Measurements from ENCODE around the gene IGF2BP1. TPM values are rescaled to one million over a fixed set of nuclear protein-coding genes. Genes with fewer than 3 reads are reported as not detected.

IGF2BP1 gene
- total RNA-seq, 2 experiments from 2014 or later = not detected

- Histone ChIP-seq H3K4me1 (ENCODE audit: insufficient read depth, low read length) (no peaks in the 10 kb centered on the region), H3K27ac (ENCODE audit: low read depth in 1 of 2, low read length in 2 of 2) (no peak overlapping the region), H3K36me3 (ENCODE audit: insufficient read depth, low read length) (no peaks in the 10 kb centered on the region), H3K9me3 (ENCODE audit: control insufficient read depth in 1 of 2, insufficient read depth in 1 of 2, low read length in 2 of 2) (no peaks in the 10 kb centered on the region), H3K27me3 (ENCODE audit: control insufficient read depth in 1 of 2, insufficient read depth in 2 of 2, low read length in 2 of 2) (no peaks in the 10 kb centered on the region), H3K4me3 (ENCODE audit: low read length) (no peak overlapping the region)
- ChIA-PET CTCF (no interaction called here), POLR2A (no interaction called here)
- H3K27me3 Mint-ChIP-seq = peaks cover 24% of the 10 kb centered on the region
- no peaks in the 10 kb centered on the region for H3K9me3 Mint-ChIP-seq
- DNase-seq (no peak), ATAC-seq (ENCODE audit: poor library complexity) (no peak)
- H3K4me1 Mint-ChIP-seq (ENCODE audit: low read depth) = no peaks in the 10 kb centered on the region
- H3K36me3 Mint-ChIP-seq (ENCODE audit: low read depth) = no peaks in the 10 kb centered on the region
- no peak overlapping the region for H3K27ac Mint-ChIP-seq
- intact Hi-C loops (cut with DNase I, micrococcal nuclease) = no loop called here
- no peak overlapping the region for H3K4me3 Mint-ChIP-seq
- no peak for TF ChIP-seq CTCF (IDR thresholded peaks at IDR 0.05)
Measured at GRCh38 chr17:49055181-49055927, 58.2 kb downstream of the IGF2BP1 start.

DNA sequence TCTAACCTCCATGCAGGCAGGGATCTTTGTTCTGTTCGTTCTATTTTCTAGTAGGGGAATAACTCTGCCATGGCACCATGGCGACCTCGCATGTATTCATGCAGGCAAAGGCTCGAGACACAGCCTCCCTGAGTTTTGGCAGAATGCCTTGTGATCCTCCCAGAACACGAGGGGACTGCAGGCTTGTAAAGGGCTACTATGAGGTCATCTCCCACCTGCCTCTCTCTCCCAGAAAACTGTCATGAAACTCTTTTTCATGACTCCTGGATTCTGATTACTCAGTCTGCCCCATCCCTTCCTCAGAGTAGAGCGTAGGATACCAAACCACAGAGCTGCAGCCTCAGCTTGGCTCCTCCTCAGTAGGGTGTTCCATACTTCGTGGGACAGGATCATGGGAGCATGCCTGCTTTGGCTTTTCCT, 64.3 kb downstream of the IGF2BP1 start:
- H3K27ac ChIP-seq (ENCODE audit: low read depth in 1 of 2, low read length in 2 of 2) = no peak overlapping the region
- H3K27me3 ChIP-seq (ENCODE audit: control insufficient read depth in 1 of 2, insufficient read depth in 2 of 2, low read length in 2 of 2) = no peaks in the 10 kb centered on the region
- H3K4me3 ChIP-seq (ENCODE audit: low read length) = no peak overlapping the region
- POLR2A ChIA-PET = no interaction called here
- Mint-ChIP-seq H3K36me3 (ENCODE audit: low read depth) (no peaks in the 10 kb centered on the region), H3K27me3 (peaks cover 12% of the 10 kb centered on the region), H3K9me3 (no peaks in the 10 kb centered on the region), H3K4me3 (no peak overlapping the region), H3K4me1 (ENCODE audit: low read depth) (no peaks in the 10 kb centered on the region), H3K27ac (no peak overlapping the region)
- H3K36me3 ChIP-seq (ENCODE audit: insufficient read depth, low read length) = no peaks in the 10 kb centered on the region
- H3K4me1 ChIP-seq (ENCODE audit: insufficient read depth, low read length) = no peaks in the 10 kb centered on the region
- ATAC-seq (ENCODE audit: poor library complexity) = no peak
- CTCF ChIA-PET = no interaction called here
- no peak for DNase-seq
- H3K9me3 ChIP-seq (ENCODE audit: control insufficient read depth in 1 of 2, insufficient read depth in 1 of 2, low read length in 2 of 2) = no peaks in the 10 kb centered on the region
- intact Hi-C loops (cut with DNase I, micrococcal nuclease) = no loop called here
- TF ChIP-seq CTCF (IDR thresholded peaks at IDR 0.05) = no peak

DNA sequence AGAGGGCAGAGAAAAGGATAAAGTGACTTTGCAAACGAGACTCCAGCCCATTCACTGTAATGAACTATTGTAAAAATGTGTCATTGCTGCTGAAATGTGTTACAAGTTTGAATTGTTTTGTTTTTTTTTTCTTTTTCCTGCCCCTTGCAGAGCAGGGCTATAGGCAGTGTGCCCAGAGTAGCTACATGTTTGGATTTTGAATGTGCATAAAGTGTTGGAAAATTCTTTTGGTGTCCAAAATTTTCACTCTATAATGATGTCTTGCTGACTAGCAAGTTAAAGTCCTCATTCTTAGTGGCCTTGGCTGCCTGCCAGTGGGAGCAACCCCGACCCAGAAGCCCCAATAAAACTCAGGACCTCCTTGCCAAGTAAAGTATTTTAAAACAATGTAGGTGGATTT, 66.5 kb downstream of the IGF2BP1 start:
- no peak for TF ChIP-seq CTCF (IDR thresholded peaks at IDR 0.05)
- H3K4me3 Mint-ChIP-seq = no peak overlapping the region
- Histone ChIP-seq H3K36me3 (ENCODE audit: insufficient read depth, low read length) (no peaks in the 10 kb centered on the region), H3K4me3 (ENCODE audit: low read length) (no peak overlapping the region), H3K4me1 (ENCODE audit: insufficient read depth, low read length) (no peaks in the 10 kb centered on the region), H3K27me3 (ENCODE audit: control insufficient read depth in 1 of 2, insufficient read depth in 2 of 2, low read length in 2 of 2) (no peaks in the 10 kb centered on the region), H3K27ac (ENCODE audit: low read depth in 1 of 2, low read length in 2 of 2) (no peak overlapping the region), H3K9me3 (ENCODE audit: control insufficient read depth in 1 of 2, insufficient read depth in 1 of 2, low read length in 2 of 2) (no peaks in the 10 kb centered on the region)
- H3K4me1 Mint-ChIP-seq (ENCODE audit: low read depth) = no peaks in the 10 kb centered on the region
- ChIA-PET CTCF (no interaction called here), POLR2A (no interaction called here)
- H3K27ac Mint-ChIP-seq = no peak overlapping the region
- intact Hi-C loops (cut with DNase I, micrococcal nuclease) = no loop called here
- H3K36me3 Mint-ChIP-seq (ENCODE audit: low read depth) = no peaks in the 10 kb centered on the region
- H3K27me3 Mint-ChIP-seq = peaks cover 12% of the 10 kb centered on the region
- no peak for DNase-seq
- ATAC-seq (ENCODE audit: poor library complexity) = no peak
- H3K9me3 Mint-ChIP-seq = no peaks in the 10 kb centered on the region
